Measurements from ENCODE around the gene FNDC10. TPM values are rescaled to one million over a fixed set of nuclear protein-coding genes. Genes with fewer than 3 reads are reported as not detected.

FNDC10 gene
- total and polyA plus RNA-seq, 9 of the 15 experiments (the other 6 are each of a cell fraction or from before 2014, with no cell fraction given) = 0.08 to 6.3 (median 1.6) TPM

DNA sequence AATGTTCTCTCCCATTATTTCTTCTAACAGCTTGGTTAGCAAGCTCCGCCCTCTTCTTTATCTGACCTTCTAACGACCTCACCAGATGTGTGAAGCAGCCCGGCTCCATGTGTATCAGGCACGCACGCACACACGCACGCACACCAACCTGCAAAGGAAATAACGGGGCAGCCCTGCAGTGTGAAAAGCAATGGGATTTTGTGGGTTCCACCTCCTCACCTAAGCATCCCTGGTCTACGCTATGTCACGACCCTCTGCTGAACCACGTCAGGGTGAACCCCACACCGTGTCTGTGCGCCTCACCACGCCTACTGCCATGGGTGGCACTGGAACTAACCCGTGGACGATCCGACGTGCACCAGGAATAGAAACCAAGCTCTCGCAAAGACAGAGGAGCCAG, 35.7 kb downstream of the FNDC10 start (continued):
- TF ChIP-seq, protein P1, sequence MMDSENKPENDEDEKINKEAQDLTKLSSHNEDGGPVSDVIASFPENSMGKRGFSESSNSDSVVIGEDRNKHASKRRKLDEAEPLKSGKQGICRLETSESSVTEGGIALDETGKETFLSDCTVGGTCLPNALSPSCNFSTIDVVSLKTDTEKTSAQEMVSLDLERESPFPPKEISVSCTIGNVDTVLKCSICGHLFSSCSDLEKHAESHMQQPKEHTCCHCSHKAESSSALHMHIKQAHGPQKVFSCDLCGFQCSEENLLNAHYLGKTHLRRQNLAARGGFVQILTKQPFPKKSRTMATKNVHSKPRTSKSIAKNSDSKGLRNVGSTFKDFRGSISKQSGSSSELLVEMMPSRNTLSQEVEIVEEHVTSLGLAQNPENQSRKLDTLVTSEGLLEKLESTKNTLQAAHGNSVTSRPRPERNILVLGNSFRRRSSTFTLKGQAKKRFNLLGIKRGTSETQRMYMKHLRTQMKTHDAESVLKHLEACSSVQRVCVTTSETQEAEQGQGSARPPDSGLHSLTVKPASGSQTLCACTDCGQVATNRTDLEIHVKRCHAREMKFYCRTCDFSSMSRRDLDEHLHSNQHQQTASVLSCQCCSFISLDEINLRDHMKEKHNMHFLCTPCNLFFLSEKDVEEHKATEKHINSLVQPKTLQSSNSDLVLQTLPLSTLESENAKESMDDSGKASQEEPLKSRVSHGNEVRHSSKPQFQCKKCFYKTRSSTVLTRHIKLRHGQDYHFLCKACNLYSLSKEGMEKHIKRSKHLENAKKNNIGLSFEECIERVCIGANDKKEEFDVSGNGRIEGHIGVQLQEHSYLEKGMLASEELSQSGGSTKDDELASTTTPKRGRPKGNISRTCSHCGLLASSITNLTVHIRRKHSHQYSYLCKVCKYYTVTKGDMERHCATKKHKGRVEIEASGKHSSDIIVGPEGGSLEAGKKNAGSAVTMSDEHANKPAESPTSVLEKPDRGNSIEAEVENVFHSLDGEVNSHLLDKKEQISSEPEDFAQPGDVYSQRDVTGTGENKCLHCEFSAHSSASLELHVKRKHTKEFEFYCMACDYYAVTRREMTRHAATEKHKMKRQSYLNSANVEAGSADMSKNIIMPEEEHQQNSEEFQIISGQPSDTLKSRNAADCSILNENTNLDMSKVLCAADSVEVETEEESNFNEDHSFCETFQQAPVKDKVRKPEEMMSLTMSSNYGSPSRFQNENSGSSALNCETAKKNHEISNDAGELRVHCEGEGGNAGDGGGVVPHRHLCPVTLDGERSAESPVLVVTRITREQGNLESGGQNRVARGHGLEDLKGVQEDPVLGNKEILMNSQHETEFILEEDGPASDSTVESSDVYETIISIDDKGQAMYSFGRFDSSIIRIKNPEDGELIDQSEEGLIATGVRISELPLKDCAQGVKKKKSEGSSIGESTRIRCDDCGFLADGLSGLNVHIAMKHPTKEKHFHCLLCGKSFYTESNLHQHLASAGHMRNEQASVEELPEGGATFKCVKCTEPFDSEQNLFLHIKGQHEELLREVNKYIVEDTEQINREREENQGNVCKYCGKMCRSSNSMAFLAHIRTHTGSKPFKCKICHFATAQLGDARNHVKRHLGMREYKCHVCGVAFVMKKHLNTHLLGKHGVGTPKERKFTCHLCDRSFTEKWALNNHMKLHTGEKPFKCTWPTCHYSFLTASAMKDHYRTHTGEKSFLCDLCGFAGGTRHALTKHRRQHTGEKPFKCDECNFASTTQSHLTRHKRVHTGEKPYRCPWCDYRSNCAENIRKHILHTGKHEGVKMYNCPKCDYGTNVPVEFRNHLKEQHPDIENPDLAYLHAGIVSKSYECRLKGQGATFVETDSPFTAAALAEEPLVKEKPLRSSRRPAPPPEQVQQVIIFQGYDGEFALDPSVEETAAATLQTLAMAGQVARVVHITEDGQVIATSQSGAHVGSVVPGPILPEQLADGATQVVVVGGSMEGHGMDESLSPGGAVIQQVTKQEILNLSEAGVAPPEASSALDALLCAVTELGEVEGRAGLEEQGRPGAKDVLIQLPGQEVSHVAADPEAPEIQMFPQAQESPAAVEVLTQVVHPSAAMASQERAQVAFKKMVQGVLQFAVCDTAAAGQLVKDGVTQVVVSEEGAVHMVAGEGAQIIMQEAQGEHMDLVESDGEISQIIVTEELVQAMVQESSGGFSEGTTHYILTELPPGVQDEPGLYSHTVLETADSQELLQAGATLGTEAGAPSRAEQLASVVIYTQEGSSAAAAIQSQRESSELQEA (IDR thresholded peaks at IDR 0.05; ENCODE audit: low read depth) = no peak
- TF ChIP-seq, protein P2, sequence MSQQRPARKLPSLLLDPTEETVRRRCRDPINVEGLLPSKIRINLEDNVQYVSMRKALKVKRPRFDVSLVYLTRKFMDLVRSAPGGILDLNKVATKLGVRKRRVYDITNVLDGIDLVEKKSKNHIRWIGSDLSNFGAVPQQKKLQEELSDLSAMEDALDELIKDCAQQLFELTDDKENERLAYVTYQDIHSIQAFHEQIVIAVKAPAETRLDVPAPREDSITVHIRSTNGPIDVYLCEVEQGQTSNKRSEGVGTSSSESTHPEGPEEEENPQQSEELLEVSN (IDR thresholded peaks at IDR 0.05; ENCODE audit: borderline replicate concordance in 1 of 2, extremely low read depth in 1 of 2, insufficient read depth in 1 of 2, insufficient read length in 1 of 2, low read depth in 1 of 2, low read length in 1 of 2, poor library complexity in 1 of 2, severe bottlenecking in 1 of 2) = no peak
- TF ChIP-seq, protein P3, sequence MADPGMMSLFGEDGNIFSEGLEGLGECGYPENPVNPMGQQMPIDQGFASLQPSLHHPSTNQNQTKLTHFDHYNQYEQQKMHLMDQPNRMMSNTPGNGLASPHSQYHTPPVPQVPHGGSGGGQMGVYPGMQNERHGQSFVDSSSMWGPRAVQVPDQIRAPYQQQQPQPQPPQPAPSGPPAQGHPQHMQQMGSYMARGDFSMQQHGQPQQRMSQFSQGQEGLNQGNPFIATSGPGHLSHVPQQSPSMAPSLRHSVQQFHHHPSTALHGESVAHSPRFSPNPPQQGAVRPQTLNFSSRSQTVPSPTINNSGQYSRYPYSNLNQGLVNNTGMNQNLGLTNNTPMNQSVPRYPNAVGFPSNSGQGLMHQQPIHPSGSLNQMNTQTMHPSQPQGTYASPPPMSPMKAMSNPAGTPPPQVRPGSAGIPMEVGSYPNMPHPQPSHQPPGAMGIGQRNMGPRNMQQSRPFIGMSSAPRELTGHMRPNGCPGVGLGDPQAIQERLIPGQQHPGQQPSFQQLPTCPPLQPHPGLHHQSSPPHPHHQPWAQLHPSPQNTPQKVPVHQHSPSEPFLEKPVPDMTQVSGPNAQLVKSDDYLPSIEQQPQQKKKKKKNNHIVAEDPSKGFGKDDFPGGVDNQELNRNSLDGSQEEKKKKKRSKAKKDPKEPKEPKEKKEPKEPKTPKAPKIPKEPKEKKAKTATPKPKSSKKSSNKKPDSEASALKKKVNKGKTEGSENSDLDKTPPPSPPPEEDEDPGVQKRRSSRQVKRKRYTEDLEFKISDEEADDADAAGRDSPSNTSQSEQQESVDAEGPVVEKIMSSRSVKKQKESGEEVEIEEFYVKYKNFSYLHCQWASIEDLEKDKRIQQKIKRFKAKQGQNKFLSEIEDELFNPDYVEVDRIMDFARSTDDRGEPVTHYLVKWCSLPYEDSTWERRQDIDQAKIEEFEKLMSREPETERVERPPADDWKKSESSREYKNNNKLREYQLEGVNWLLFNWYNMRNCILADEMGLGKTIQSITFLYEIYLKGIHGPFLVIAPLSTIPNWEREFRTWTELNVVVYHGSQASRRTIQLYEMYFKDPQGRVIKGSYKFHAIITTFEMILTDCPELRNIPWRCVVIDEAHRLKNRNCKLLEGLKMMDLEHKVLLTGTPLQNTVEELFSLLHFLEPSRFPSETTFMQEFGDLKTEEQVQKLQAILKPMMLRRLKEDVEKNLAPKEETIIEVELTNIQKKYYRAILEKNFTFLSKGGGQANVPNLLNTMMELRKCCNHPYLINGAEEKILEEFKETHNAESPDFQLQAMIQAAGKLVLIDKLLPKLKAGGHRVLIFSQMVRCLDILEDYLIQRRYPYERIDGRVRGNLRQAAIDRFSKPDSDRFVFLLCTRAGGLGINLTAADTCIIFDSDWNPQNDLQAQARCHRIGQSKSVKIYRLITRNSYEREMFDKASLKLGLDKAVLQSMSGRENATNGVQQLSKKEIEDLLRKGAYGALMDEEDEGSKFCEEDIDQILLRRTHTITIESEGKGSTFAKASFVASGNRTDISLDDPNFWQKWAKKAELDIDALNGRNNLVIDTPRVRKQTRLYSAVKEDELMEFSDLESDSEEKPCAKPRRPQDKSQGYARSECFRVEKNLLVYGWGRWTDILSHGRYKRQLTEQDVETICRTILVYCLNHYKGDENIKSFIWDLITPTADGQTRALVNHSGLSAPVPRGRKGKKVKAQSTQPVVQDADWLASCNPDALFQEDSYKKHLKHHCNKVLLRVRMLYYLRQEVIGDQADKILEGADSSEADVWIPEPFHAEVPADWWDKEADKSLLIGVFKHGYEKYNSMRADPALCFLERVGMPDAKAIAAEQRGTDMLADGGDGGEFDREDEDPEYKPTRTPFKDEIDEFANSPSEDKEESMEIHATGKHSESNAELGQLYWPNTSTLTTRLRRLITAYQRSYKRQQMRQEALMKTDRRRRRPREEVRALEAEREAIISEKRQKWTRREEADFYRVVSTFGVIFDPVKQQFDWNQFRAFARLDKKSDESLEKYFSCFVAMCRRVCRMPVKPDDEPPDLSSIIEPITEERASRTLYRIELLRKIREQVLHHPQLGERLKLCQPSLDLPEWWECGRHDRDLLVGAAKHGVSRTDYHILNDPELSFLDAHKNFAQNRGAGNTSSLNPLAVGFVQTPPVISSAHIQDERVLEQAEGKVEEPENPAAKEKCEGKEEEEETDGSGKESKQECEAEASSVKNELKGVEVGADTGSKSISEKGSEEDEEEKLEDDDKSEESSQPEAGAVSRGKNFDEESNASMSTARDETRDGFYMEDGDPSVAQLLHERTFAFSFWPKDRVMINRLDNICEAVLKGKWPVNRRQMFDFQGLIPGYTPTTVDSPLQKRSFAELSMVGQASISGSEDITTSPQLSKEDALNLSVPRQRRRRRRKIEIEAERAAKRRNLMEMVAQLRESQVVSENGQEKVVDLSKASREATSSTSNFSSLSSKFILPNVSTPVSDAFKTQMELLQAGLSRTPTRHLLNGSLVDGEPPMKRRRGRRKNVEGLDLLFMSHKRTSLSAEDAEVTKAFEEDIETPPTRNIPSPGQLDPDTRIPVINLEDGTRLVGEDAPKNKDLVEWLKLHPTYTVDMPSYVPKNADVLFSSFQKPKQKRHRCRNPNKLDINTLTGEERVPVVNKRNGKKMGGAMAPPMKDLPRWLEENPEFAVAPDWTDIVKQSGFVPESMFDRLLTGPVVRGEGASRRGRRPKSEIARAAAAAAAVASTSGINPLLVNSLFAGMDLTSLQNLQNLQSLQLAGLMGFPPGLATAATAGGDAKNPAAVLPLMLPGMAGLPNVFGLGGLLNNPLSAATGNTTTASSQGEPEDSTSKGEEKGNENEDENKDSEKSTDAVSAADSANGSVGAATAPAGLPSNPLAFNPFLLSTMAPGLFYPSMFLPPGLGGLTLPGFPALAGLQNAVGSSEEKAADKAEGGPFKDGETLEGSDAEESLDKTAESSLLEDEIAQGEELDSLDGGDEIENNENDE (IDR thresholded peaks at IDR 0.05; ENCODE audit: low read depth, low read length) = no peak
- TF ChIP-seq YBX1 (IDR thresholded peaks at IDR 0.05) = no peak

All from K562 (cell line).